NB4 (cell line): Measurements from ENCODE around the gene PLA2R1.

ENCODE experiments used
- DNase-seq: peaks from one replicate; pipeline ENCODE4 v3.0.0; 2010; ENCODE audit warnings: low read depth
- H3K4me3 ChIP-seq: one replicate; pipeline ENCODE4 v1.5.1; 2011; ENCODE audit warnings: mild to moderate bottlenecking, low read depth, low read length, moderate library complexity
- MYC ChIP-seq: IDR thresholded peaks from 2 replicates; pipeline ENCODE4 v1.6.1; 2011; ENCODE audit warnings: low read depth, low read length
- POLR2A ChIP-seq: IDR thresholded peaks from 2 replicates; pipeline ENCODE4 v1.6.1; 2011; ENCODE audit warnings: mild to moderate bottlenecking; ENCODE audit not compliant: insufficient read length; ENCODE audit errors: extremely low read depth
- TF ChIP-seq, protein P1 (sequence below): IDR thresholded peaks from 2 replicates; pipeline ENCODE4 v1.6.1; 2011; ENCODE audit warnings: low read depth, low read length
- TF ChIP-seq, protein P2 (sequence below): IDR thresholded peaks from one replicate; pipeline ENCODE4 v1.5.1; 2012; ENCODE audit warnings: low read depth, low read length

PLA2R1 gene

DNA sequence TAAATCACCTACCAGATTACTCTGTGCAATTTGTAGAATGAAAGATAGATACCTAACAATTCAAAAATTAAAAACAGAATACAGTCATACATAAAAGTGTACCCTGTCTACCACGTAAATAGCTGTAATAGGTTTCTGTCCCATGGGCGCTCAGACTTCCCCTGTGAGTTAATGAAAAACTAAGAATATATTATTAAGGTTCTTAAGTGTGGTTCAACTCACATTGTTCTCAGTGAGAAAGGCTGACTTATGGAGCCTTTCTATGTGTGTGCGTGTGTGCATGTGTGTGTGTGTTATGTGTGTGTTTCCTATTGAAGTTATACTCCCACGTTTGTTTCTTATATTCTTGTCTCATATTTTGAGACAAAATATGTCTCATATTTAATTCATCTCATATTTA is 149.8 kb downstream of the PLA2R1 start:
- no peak overlapping the region for H3K4me3 ChIP-seq
- no peak for DNase-seq
- TF ChIP-seq, protein P1, sequence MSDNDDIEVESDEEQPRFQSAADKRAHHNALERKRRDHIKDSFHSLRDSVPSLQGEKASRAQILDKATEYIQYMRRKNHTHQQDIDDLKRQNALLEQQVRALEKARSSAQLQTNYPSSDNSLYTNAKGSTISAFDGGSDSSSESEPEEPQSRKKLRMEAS = no peak
- TF ChIP-seq, protein P2, sequence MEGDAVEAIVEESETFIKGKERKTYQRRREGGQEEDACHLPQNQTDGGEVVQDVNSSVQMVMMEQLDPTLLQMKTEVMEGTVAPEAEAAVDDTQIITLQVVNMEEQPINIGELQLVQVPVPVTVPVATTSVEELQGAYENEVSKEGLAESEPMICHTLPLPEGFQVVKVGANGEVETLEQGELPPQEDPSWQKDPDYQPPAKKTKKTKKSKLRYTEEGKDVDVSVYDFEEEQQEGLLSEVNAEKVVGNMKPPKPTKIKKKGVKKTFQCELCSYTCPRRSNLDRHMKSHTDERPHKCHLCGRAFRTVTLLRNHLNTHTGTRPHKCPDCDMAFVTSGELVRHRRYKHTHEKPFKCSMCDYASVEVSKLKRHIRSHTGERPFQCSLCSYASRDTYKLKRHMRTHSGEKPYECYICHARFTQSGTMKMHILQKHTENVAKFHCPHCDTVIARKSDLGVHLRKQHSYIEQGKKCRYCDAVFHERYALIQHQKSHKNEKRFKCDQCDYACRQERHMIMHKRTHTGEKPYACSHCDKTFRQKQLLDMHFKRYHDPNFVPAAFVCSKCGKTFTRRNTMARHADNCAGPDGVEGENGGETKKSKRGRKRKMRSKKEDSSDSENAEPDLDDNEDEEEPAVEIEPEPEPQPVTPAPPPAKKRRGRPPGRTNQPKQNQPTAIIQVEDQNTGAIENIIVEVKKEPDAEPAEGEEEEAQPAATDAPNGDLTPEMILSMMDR = no peak
- TF ChIP-seq POLR2A (no peak), MYC (no peak)

DNA sequence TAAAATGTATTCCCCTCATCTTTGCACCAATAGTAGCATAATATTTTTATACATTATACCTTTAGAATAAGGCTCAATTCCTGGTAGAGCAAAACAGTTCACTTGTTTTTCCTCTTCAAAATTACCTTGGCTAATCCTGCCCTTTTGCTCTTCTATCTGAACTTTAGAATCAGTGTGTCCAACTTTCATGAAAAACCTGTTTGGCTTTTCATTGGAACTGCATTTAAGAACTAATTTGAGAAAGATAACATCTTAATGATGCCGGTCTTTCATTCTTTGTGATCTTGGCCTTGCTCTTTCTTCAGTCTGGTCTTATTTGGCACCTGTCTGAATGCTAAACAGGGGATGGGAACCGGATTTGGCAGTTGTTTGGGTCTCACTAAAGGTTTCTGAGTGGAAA is 151.5 kb downstream of the PLA2R1 start:
- H3K4me3 ChIP-seq = no peak overlapping the region
- no peak for TF ChIP-seq MYC
- TF ChIP-seq, protein P2 = no peak
- TF ChIP-seq, protein P1 = no peak
- TF ChIP-seq POLR2A = no peak
- no peak for DNase-seq

DNA sequence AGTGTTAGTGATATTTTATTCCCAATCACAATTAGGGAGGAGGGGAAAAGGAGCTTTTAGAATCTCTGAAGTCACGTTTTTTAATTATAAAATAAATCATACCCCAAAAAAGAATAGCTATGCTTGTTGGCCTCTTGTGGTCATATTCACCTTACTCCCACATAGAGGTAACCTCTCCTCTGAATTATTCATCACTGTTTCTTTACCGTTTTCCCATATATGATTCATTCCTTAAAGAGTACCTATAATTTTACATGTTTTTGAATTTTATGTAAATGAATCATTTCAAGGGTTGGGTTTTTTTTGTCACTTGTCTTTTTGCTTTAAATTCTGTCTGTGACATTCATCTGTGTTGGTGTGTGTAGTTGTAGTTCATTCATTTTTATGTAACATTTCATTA is 153.8 kb downstream of the PLA2R1 start:
- DNase-seq = no peak
- TF ChIP-seq POLR2A = no peak
- TF ChIP-seq, protein P2 = no peak
- TF ChIP-seq, protein P1 = no peak
- no peak for TF ChIP-seq MYC
- H3K4me3 ChIP-seq = no peak overlapping the region

DNA sequence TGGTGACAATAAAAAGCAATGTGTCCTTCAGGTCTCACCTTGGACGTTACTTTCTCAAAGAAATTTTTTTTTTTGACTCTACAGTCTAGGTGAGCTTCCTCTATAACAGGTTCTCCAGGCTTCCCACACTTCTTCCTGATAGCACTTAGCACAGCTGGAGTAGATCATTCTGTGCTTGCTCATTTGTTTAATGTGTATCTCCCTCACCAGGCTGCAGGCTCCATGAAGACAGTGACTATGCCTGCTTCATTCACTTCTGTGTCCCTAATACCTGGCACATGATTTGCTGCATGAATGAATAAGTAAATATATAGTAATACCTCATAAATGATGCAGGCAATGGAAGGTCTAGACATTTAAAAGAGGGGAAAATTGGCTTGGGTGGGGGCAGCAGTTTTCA is 154.5 kb downstream of the PLA2R1 start:
- no peak for DNase-seq
- TF ChIP-seq MYC = no peak
- TF ChIP-seq, protein P1 = no peak
- no peak for TF ChIP-seq POLR2A
- TF ChIP-seq, protein P2 = no peak
- no peak overlapping the region for H3K4me3 ChIP-seq

DNA sequence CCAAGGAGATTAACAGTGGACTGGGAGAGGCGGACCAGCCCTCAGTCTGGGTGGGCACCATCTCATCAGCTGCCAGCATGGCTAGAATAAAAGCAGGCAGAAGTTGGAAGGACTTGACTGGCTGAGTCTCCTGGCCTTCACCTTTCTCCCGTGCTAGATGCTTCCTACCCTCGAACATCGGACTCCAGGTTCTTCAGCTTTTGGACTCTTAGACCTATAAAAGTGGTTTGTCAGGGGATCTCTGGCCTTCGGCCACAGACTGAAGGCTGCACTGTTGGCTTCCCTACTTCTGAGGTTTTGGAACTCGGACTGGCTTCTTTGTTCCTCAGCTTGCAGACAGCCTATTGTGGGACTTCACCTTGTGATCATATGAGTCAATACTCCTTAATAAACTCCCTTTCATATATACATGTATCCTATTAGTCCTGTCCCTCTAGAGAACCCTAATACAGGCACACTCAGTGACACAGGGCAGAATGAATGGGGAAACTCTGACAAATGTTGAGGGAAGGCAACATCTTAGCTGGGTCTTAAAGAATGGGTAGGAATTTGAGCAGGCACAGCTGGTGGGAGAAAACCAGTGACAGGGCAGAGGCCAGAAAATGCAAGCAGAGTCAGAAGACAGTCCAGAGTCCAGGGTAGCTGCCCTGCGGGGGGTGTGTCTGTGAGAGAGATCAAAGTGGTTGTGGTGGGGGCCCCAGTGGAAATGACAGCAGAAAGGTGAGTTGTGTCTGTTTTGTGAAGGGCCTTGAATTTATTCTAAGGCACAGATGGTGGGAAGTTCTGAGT is 156.3 kb downstream of the PLA2R1 start:
- no peak for DNase-seq
- TF ChIP-seq MYC = no peak
- TF ChIP-seq, protein P2 = no peak
- TF ChIP-seq POLR2A = no peak
- TF ChIP-seq, protein P1 = no peak
- H3K4me3 ChIP-seq = no peak overlapping the region

DNA sequence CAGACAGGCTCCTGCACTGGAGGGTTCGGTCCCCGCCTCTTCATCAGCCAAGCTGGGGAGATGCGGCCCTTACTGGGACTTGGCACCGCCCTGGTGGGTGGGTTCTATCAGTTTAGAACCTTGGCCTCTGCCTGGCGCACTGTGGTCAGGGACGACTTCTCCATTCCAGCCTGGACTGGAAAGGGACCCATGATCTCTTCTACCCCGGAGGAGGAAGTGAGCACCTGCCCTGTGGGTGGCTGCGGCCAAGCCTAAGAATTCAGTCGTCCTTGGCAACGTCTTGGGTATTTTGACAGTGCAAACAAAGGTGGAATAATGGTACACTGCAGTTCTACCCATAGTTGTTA is 157.5 kb downstream of the PLA2R1 start:
- peak overlapping the region; percentile 68 for H3K4me3 ChIP-seq
- peak; percentile 92 for DNase-seq
- no peak for TF ChIP-seq MYC
- TF ChIP-seq POLR2A = no peak
- TF ChIP-seq, protein P1 = no peak
- TF ChIP-seq, protein P2 = no peak
